ENCODE results near the gene CCDC24. TPM values are rescaled to one million over a fixed set of nuclear protein-coding genes. Genes with fewer than 3 reads are reported as not detected.

The CCDC24 gene
- total RNA-seq, 2 experiments from 2014 or later, result 1.1 to 1.3 TPM

GRCh38 chr1:44010935-44011471 is 19.6 kb downstream of the CCDC24 start:
- no peak for ATAC-seq
- Mint-ChIP-seq H3K4me3 (no peak overlapping the region), H3K4me1 (ENCODE audit: low read depth) (peaks cover 10% of the 10 kb centered on the region), H3K27me3 (ENCODE audit: low read depth) (no peaks in the 10 kb centered on the region), H3K36me3 (ENCODE audit: low read depth) (no peaks in the 10 kb centered on the region), H3K9me3 (ENCODE audit: insufficient read depth) (no peaks in the 10 kb centered on the region), H3K27ac (no peak overlapping the region)
- ChIA-PET POLR2A (interaction anchor here (1.6 kb wide), 1 partner anchor 18 kb away, joined by 3 read pairs; no protein-coding TSS in a partner anchor), CTCF (interaction anchor here (2.4 kb wide), 1 partner anchor 25 kb away, joined by 9 read pairs; no protein-coding TSS in a partner anchor)
- DNase-seq, result no peak

GRCh38 chr1:44012404-44012803 is 21.0 kb downstream of the CCDC24 start:
- Mint-ChIP-seq H3K27ac (no peak overlapping the region), H3K4me1 (ENCODE audit: low read depth) (peaks cover 10% of the 10 kb centered on the region), H3K27me3 (ENCODE audit: low read depth) (no peaks in the 10 kb centered on the region), H3K9me3 (ENCODE audit: insufficient read depth) (no peaks in the 10 kb centered on the region), H3K36me3 (ENCODE audit: low read depth) (no peaks in the 10 kb centered on the region), H3K4me3 (no peak overlapping the region)
- ATAC-seq, result no peak
- ChIA-PET CTCF (no interaction called here), POLR2A (no interaction called here)
- no peak for DNase-seq

GRCh38 chr1:44012941-44013609 is 21.7 kb downstream of the CCDC24 start:
- peak; percentile 47 for ATAC-seq
- Mint-ChIP-seq H3K4me3 (no peak overlapping the region), H3K27me3 (ENCODE audit: low read depth) (no peaks in the 10 kb centered on the region), H3K27ac (no peak overlapping the region), H3K4me1 (ENCODE audit: low read depth) (peaks cover 10% of the 10 kb centered on the region), H3K9me3 (ENCODE audit: insufficient read depth) (no peaks in the 10 kb centered on the region), H3K36me3 (ENCODE audit: low read depth) (no peaks in the 10 kb centered on the region)
- no peak for DNase-seq
- ChIA-PET CTCF (interaction anchor here (3.3 kb wide), 1 partner anchor 8 kb away, joined by 17 read pairs; no protein-coding TSS in a partner anchor), POLR2A (interaction anchor here (0.6 kb wide), 1 partner anchor 22 kb away, joined by 3 read pairs; no protein-coding TSS in a partner anchor)

- peaks cover 10% of the 10 kb centered on the region for H3K4me1 Mint-ChIP-seq (ENCODE audit: low read depth)
- ChIA-PET POLR2A (interaction anchor here (0.6 to 0.7 kb wide), 2 partner anchors 21 to 29 kb away, joined by 3 read pairs; no protein-coding TSS in a partner anchor), CTCF (interaction anchor here (0.7 to 3.3 kb wide), 5 partner anchors 9 to 33 kb away, joined by 3 to 17 read pairs (median 4); no protein-coding TSS in a partner anchor)
- H3K4me3 Mint-ChIP-seq, result no peak overlapping the region
- no peak for DNase-seq
- no peak overlapping the region for H3K27ac Mint-ChIP-seq
- H3K36me3 Mint-ChIP-seq (ENCODE audit: low read depth), result no peaks in the 10 kb centered on the region
- H3K27me3 Mint-ChIP-seq (ENCODE audit: low read depth), result no peaks in the 10 kb centered on the region
- no peaks in the 10 kb centered on the region for H3K9me3 Mint-ChIP-seq (ENCODE audit: insufficient read depth)
- no peak for ATAC-seq
These were observed 22.6 kb downstream of the CCDC24 start for GRCh38 chr1:44013949-44014348.

GRCh38 chr1:44014365-44015104 is 23.1 kb downstream of the CCDC24 start:
- ATAC-seq, result no peak
- DNase-seq, result no peak
- H3K36me3 Mint-ChIP-seq (ENCODE audit: low read depth), result no peaks in the 10 kb centered on the region
- no peaks in the 10 kb centered on the region for H3K27me3 Mint-ChIP-seq (ENCODE audit: low read depth)
- H3K27ac Mint-ChIP-seq, result no peak overlapping the region
- POLR2A ChIA-PET, result interaction anchor here (0.7 kb wide), 1 partner anchor 29 kb away, joined by 3 read pairs; no protein-coding TSS in a partner anchor
- peaks cover 10% of the 10 kb centered on the region for H3K4me1 Mint-ChIP-seq (ENCODE audit: low read depth)
- CTCF ChIA-PET, result interaction anchor here (0.7 to 3.3 kb wide), 6 partner anchors 9 to 33 kb away, joined by 3 to 17 read pairs (median 4); no protein-coding TSS in a partner anchor
- H3K4me3 Mint-ChIP-seq, result no peak overlapping the region
- no peaks in the 10 kb centered on the region for H3K9me3 Mint-ChIP-seq (ENCODE audit: insufficient read depth)

- no peak overlapping the region for H3K27ac Mint-ChIP-seq
- ChIA-PET CTCF (interaction anchor here (0.9 to 3.3 kb wide), 4 partner anchors 10 to 32 kb away, joined by 3 to 17 read pairs (median 4); no protein-coding TSS in a partner anchor), POLR2A (interaction anchor here (0.6 kb wide), 1 partner anchor 41 kb away, joined by 3 read pairs; no protein-coding TSS in a partner anchor)
- ATAC-seq (no peak), DNase-seq (no peak)
- peaks cover 10% of the 10 kb centered on the region for H3K4me1 Mint-ChIP-seq (ENCODE audit: low read depth)
- no peak overlapping the region for H3K4me3 Mint-ChIP-seq
- no peaks in the 10 kb centered on the region for H3K36me3 Mint-ChIP-seq (ENCODE audit: low read depth)
- H3K27me3 Mint-ChIP-seq (ENCODE audit: low read depth), result no peaks in the 10 kb centered on the region
- no peaks in the 10 kb centered on the region for H3K9me3 Mint-ChIP-seq (ENCODE audit: insufficient read depth)
These were observed 23.8 kb downstream of the CCDC24 start for GRCh38 chr1:44015206-44015605.

GRCh38 chr1:44016041-44016889 is 24.9 kb downstream of the CCDC24 start:
- H3K4me1 Mint-ChIP-seq (ENCODE audit: low read depth), result peaks cover 10% of the 10 kb centered on the region
- DNase-seq (no peak), ATAC-seq (no peak)
- no peaks in the 10 kb centered on the region for H3K36me3 Mint-ChIP-seq (ENCODE audit: low read depth)
- H3K27ac Mint-ChIP-seq, result no peak overlapping the region
- ChIA-PET CTCF (interaction anchor here (3.3 kb wide), 1 partner anchor 11 kb away, joined by 17 read pairs; no protein-coding TSS in a partner anchor), POLR2A (no interaction called here)
- no peak overlapping the region for H3K4me3 Mint-ChIP-seq
- no peaks in the 10 kb centered on the region for H3K9me3 Mint-ChIP-seq (ENCODE audit: insufficient read depth)
- H3K27me3 Mint-ChIP-seq (ENCODE audit: low read depth), result no peaks in the 10 kb centered on the region

GRCh38 chr1:44016890-44017400 is 25.5 kb downstream of the CCDC24 start:
- Mint-ChIP-seq H3K9me3 (ENCODE audit: insufficient read depth) (no peaks in the 10 kb centered on the region), H3K27ac (no peak overlapping the region), H3K27me3 (ENCODE audit: low read depth) (no peaks in the 10 kb centered on the region), H3K4me1 (ENCODE audit: low read depth) (peaks cover 10% of the 10 kb centered on the region), H3K36me3 (ENCODE audit: low read depth) (no peaks in the 10 kb centered on the region), H3K4me3 (no peak overlapping the region)
- ATAC-seq, result no peak
- ChIA-PET POLR2A (no interaction called here), CTCF (no interaction called here)
- no peak for DNase-seq

- no peak overlapping the region for H3K4me3 Mint-ChIP-seq
- POLR2A ChIA-PET, result no interaction called here
- H3K4me1 Mint-ChIP-seq (ENCODE audit: low read depth), result no peaks in the 10 kb centered on the region
- ATAC-seq, result no peak
- no peaks in the 10 kb centered on the region for H3K9me3 Mint-ChIP-seq (ENCODE audit: insufficient read depth)
- H3K27me3 Mint-ChIP-seq (ENCODE audit: low read depth), result no peaks in the 10 kb centered on the region
- DNase-seq, result no peak
- CTCF ChIA-PET, result interaction anchor here (1.1 kb wide), 1 partner anchor 29 kb away, joined by 3 read pairs; no protein-coding TSS in a partner anchor
- no peak overlapping the region for H3K27ac Mint-ChIP-seq
- no peaks in the 10 kb centered on the region for H3K36me3 Mint-ChIP-seq (ENCODE audit: low read depth)
These were observed 28.1 kb downstream of the CCDC24 start for GRCh38 chr1:44019466-44019948.

GRCh38 chr1:44020464-44020863 is 29.1 kb downstream of the CCDC24 start:
- no peak overlapping the region for H3K27ac Mint-ChIP-seq
- H3K36me3 Mint-ChIP-seq (ENCODE audit: low read depth), result no peaks in the 10 kb centered on the region
- no peaks in the 10 kb centered on the region for H3K27me3 Mint-ChIP-seq (ENCODE audit: low read depth)
- no peak for DNase-seq
- H3K4me1 Mint-ChIP-seq (ENCODE audit: low read depth), result no peaks in the 10 kb centered on the region
- no peak for ATAC-seq
- no peaks in the 10 kb centered on the region for H3K9me3 Mint-ChIP-seq (ENCODE audit: insufficient read depth)
- ChIA-PET CTCF (interaction anchor here (1.2 to 2.9 kb wide), 3 partner anchors 10 to 16 kb away, joined by 3 to 11 read pairs (median 10); no protein-coding TSS in a partner anchor), POLR2A (no interaction called here)
- H3K4me3 Mint-ChIP-seq, result no peak overlapping the region

- no peak for DNase-seq
- Mint-ChIP-seq H3K27ac (no peak overlapping the region), H3K4me3 (no peak overlapping the region), H3K27me3 (ENCODE audit: low read depth) (no peaks in the 10 kb centered on the region), H3K36me3 (ENCODE audit: low read depth) (no peaks in the 10 kb centered on the region), H3K9me3 (ENCODE audit: insufficient read depth) (no peaks in the 10 kb centered on the region), H3K4me1 (ENCODE audit: low read depth) (no peaks in the 10 kb centered on the region)
- ChIA-PET POLR2A (no interaction called here), CTCF (interaction anchor here (0.9 to 2.9 kb wide), 4 partner anchors 9 to 86 kb away, joined by 3 to 11 read pairs (median 6); no protein-coding TSS in a partner anchor)
- ATAC-seq, result no peak
These were observed 29.8 kb downstream of the CCDC24 start for GRCh38 chr1:44021156-44021555.

Data from activated CD8-positive, alpha-beta T cell treated with anti-CD3 and anti-CD28 coated beads, Interleukin-2, amount 10 ng/mL, durations not matched to agents 7 days and 5 days (primary cell).